Hindlimb muscle (tissue), 1 donor: ENCODE data around the gene TNFRSF21. TPM values are rescaled to one million over a fixed set of nuclear protein-coding genes. Genes with fewer than 3 reads are reported as not detected.
"Not testable (repeated sequence)": the region's sequence is repeated elsewhere in the genome, so short reads cannot be mapped to it uniquely, and the experiment has no call there.

Source experiments
- DNase-seq: peaks from one replicate; pipeline ENCODE4 v3.0.0-alpha.2; 2013
- polyA plus RNA-seq: library from polyadenylated mRNA; unstranded; fragments of 120-200 nt; gene quantifications from one replicate; pipeline ENCODE4 v1.2.1, GENCODE V29; 2013; ENCODE audit not compliant: insufficient read length

The TNFRSF21 gene
- polyA plus RNA-seq, 1 donor = 22.9 TPM

DNA sequence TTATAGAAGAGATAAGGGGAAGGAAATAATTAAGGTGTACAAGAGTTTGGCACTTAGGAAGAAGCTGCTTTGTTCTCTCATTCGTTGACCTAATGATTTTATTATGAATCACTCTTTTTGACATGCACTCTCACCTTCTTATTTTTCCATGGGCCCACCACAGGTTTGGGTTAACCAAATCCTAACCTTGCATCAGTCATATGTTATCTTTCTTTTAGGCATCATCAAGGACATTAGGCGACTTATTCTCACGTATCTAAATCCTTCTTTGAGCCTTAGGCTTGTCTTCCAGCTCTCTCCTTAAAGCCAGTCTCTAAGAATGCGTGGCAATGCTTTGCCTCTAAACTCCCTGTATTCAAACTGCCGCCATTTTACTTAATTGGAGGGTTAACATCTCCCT is 58.3 kb downstream of the TNFRSF21 start:
- DNase-seq = no peak

DNA sequence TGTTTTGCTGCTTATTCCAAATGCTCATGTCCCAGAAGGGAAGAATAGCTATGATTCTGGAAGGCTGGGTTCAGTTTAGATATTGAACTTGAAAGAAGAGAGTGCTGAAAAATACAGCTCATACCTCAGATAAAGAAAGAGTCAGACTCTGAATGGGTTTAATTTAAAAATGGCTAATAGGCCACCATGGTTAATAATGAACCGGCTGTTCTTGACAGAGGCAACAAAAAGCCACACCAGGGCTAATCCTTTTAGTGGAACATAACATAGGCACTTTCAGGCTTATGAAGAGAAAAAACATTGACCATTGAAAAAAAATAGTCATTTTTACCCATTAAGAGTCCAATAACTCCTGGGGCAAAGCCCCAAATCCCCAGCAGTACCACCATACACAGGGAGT is 59.4 kb downstream of the TNFRSF21 start:
- no peak for DNase-seq

DNA sequence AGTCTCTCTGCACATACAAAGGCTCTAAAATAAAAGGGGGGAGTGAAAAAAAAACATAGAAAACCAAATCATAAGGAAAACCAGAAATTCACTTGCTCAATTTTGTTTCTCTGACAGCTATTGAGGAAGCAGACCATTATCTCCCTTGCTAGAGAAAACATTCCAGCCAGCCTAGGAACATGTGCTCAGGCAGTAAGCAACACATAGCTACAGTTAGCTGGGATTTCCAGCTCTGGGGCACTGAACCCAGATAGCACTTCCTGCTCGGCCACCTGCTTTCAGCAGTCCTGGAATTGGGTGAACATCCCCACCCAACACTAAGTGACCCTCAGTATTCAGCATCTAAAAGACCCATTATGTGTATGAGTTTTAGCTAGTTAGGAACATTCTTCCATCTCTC is 61.3 kb downstream of the TNFRSF21 start:
- no peak for DNase-seq

DNA sequence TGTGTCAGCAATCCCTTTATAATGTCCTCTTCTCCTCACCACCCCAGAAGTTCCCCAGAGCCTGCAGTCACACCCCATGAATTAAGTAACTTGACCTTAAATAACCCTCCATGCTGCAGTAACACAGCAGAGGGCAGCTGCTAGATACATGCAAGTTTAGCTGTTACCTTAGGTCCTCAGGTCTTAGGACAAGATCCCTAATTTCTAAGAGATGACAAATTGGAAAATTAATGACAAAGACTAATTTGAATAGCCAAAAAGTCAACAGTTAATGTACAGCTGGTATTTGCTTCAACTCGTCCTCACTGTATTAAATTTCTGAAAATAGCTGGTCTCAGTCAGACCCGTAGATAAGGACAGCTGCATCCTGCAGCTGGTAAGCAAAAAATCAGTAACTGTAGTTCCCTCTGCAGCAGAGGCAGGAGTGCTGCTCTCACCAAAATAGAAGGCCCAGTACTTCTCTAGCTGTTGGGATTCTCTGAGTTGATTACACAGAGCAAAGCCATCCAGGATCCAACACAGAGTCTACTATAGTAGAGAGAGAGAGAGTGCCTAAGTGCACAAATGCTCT is 62.4 kb downstream of the TNFRSF21 start:
- peak; percentile 55 for DNase-seq

DNA sequence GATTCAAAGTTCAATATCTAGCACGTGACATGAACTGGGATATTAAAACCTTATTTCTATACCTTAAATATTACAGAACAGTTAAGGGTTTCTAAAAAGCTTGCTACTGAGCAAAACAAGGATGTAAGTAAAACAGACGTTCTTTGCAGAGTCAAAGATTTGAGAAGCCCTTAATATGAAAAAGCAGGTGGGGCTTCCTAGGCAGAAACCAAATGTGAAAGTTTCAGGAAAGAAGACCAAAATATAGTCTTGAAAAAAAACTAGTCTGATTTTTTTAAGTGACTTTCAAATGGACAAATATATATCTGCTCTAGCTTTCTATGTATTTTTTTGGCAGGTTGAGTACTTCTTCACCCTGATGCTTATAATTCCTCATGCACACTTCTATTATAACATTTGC is 63.2 kb downstream of the TNFRSF21 start:
- DNase-seq = no peak

DNA sequence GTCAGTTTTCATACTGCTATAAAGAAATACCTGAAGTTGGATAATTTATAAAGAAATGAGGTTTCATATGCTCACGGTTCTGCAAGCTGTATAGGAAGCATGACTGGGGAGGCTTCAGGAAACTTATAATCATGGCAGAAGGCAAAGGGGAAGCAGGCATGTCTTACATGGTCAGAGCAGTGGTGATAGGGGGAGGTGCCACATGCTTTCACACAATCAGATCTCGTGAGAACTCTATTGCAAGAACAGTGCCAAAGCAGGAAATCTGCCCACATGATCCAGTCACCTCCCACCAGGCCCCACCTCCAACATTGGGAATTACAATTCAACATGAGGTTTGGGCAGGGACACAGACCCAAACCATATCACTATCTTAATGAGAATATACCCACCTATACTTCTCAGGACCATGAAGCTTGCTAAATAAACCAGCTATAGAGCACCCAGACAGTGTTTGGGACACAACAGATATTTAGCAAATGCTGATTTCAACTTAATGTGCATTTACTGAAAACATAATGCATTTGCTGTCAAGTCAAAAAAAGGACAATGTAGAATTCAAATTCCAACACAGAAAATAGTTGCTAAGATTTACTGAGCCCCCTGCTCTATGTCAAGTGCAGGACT is 63.8 kb downstream of the TNFRSF21 start:
- no peak for DNase-seq

DNA sequence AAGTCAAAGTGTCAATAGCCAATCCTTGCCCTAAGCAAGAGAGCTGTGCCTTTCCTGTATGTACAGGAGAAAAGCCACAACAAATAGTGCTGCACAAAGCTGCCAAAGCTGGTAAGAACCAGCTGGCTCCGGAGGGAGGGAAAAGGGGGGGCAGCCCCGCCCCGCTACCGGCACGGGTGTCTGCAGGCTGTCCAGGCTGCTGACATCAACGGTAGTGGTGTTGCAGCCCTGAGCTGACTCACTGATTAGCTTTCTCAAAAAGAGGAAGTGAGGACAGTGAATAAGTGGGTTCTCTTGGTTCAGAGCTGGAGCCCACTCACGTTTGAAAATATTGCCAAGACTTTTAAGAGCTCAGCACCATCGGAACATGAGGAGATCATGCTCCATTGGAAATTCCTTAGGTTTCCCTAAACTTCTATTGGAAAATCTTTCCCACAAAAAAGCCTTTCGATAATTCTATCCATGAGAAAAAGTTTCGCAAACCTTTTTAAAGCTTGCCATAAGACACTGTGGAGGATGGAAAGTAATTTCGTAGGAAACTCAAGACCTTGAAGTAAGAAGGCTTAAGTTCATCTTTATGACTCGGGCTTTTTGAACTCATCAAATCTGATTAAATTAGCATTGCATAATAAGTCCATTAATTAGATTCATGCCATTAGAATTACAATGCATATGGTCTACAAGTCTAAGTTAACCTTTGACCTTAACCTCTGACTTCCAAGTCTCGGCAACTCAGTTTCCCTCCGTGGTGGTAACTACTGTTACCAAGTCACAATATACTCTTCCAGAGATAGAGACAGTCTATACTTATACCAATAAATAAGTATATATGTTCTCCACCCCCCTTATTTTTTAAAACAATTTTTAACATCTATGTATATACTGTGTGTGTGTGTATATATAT is 67.0 kb downstream of the TNFRSF21 start:
- peak; percentile 63 for DNase-seq

DNA sequence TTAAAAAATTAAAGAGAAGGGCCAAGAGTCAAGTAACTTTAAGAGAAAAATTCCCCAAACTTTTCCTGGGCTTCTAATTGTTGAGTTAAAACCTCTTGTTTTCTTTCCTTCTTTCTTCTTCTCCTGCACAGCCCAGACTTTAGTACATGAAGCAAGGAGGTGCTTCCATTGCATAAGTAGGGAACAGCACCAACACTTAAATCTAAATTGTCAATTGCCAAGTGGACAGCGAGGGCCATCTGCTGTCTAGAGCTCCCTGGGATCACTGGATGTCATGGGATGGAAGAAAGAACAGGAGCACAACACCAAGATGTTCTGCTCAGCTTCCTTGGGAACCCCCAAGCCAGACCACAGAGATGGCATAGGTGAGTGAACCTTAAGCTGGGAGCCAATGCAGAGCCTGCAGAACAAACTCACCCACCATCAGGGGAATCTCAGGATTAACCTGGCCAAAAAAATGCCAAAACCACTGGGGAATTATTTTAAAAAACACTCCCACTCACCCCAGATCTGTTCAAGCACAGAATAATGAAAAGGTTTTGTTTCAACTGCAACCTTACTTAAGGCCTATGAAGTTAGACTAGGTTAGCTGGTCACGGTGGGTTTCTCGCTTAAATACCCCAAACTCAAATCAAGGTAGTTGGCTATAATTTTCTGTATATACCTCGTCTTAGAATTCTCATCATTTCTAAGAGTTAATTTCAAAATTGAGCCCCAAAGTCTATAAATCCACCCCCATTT is 67.8 kb downstream of the TNFRSF21 start:
- DNase-seq = no peak

DNA sequence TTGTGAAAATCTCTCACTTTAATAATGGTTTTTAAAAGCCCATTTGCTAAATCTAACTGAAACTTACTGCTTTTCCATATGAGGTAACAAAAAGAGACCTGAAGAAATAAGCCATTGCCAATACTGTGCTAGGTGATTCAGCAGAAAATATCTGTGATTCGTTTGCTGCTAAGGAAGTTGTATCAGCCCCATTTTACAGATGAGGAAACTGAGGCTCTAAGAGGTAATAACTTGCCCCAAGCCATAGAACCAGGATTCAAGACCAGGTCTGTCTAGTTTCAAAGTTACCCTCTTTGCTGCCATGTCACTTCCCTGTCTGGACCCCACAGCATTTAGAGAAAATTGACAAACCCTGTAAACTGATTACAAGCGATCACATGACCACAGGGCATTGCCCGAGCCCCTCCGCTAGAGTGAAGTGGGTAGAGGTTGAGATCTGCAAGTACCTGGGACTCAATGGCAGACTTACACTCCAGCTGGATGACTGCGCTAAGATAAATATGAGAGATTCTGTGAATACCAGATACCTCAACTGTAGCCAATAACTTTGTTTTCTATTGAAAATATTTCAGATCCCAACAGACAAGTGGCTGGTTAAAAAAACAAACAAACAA is 69.3 kb downstream of the TNFRSF21 start:
- no peak for DNase-seq

DNA sequence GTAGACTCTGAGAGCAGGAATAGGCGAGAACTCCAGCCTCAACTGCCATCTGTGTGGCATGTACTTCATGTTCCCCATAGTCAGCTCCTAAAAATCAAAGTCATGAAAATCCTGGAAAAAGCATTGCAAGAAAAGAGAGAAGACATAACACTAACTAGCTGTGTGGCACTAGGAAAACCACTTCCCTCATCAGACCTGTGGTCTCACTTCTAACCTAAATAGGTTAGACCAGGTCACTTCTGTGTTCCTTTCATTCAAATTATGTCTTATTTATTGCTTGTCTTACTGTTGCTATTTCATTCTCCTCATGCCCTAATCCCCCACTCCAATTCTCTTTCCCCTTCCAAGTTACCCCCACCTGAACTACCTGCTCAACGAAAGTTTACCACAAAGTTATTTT is 70.2 kb downstream of the TNFRSF21 start:
- DNase-seq = no peak

DNA sequence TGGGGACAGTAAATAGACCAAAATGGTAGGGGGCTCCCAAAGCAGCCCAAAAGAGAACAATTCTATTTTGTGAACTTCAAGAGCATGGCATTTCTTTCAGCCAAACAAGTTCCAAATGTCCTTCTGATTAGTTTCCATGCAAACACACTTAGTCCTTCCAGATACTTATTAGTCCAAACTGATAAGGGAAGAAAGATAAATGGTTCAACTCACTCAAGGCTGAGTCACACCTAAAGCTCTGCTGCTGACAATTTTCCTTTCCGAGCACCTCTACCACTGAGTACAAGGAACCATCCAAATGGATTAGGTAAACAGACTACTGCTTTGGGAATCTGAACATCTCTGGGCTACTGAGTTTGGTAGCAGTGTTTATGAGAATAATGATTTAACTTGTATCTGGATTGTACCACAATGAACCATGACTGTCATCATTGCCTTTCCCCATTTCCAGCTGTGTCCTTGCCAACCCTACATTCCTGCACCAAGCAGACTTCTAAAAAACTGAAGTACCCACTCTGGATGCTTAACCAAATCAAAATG is 71.2 kb downstream of the TNFRSF21 start:
- DNase-seq = no peak

DNA sequence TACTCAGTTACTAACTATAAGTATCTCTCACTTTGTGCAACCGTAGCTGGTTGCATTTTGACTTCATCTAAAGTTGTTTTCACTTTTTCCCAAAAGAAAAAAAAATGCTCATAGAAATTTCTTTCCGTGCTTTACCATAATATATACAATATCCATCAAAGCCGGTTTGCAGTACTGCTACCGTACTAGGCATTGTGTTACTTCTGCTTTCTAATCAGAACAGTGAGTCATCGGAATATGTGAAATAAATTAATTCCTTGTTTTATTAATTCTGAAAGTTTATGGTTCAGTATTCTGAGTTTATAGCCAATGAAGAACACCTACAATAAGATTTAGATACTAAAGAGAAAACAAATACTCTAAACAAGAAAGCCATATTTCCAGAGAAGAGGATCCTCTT is 72.5 kb downstream of the TNFRSF21 start:
- DNase-seq = no peak

DNA sequence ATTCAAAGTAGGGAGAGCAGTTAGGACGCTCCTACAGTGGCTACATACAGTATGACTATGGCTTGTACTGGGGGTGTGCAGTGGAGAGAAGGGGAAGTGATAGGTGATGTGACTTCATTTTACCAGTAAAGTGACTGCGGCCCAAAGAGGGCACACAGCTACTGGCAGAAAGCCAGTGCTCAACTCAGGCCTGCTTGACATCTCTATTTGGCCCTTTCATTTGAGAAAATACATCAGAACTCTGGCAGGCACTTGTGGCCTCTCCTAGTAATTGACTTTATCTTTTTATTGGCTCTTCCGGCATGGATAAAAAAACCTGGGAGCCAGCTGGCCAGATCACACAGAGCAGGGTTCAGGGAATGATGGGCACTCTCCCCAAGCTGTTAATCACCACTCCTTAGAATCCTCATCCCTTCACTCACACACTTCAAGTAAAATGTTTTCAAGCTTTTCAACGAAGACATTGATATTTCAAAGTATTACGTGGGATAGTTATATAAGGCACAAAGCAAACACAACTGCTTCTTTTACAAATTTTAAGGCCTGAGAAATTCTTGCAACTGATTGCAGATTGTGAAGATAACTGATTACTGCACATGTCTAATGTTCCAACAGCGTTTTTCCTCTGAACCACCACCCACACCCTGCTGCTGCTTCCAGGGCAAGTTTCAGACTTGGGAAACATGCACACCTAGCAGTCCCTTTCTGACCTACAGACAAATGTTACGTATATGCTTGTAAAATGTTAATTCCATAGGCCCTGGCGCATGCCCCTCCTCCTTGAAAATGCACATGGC is 73.5 kb downstream of the TNFRSF21 start:
- no peak for DNase-seq

DNA sequence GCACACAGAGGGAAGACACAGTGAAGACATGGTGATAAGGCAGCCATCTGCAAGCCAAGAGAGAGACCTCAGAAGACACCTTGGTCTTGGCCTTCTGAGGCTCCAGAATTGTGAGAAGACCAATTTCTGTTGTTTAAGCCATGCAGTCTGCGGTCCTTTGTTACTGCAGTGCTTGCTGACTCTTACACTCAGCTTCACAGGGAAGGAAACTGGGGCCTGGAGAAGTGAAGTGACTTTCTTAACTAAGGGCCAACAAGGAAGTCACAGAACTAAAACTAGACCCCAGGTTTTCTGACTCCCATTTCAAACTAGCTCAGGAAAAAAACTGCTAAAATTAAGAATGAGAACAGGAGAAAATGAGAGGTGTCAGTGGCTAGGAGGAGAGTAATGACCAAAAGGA is 74.3 kb downstream of the TNFRSF21 start:
- no peak for DNase-seq

DNA sequence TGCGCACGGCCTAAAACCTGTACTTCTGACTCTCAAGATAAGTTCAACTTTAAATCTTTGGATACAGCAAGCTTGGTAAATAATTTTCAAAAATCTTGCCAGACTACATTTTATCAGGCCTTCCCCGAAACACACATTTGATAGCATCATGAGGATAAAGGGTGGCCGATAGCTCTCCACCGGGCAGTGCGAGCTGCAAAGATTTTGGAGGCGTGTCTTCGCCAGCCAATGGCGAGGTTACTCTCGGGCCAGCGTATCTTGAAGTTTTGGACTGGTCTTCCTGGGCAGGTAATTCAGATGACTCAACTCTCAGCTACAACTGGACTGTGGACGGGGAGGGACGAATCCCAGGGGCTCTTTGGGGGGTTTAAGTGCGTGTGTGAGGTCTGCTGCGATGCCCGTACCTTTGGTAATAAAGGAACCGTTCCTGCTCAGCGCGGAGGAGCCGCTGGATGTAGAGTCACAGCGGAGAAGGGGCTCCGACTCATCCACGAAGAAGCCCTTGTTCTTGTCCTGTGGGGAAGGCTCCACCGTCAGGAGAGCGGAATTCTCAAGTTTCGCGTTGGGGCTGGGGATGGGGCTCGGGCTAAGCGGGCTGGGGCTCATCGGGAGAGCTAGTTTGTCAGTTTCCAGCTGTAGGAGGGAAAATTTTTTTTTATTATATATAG is 75.3 kb downstream of the TNFRSF21 start:
- DNase-seq = no peak

DNA sequence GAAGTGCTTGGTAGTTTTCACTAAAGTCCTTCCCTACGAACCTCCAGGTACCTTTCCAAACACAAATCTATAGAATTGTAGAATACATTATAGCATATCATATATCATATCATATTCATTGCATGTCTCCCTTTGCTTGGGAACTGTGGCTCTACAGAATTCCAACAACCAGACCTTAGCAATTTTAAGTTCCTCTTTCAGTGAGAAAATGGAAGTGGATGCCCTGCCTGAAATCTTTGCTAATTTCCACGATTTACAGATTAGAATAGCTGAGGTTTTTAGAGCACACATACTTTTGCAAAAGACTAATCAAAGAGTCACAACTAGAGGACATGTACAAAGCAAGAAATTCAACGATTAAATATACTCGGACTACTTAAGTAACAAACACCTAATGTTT is 78.6 kb downstream of the TNFRSF21 start:
- DNase-seq = no peak

DNA sequence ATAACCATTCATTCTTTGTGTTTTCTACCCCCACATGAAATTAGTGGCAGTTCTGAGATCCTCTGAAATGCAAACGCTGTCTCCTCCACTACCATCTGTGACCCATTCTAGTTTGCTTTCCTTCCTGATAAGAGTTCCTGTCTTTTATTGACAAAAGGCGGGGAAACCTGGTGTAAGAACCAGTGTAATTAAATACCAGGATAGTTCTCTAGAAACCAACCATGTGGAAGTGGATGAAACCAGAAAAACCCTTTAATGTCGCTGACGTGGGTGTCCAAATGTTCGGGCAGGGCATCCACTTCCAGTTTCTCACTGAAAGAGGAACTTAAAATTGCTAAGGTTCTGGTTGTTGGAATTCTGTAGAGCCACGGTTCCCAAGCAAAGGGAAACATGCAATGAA is 79.1 kb downstream of the TNFRSF21 start:
- DNase-seq = no peak

DNA sequence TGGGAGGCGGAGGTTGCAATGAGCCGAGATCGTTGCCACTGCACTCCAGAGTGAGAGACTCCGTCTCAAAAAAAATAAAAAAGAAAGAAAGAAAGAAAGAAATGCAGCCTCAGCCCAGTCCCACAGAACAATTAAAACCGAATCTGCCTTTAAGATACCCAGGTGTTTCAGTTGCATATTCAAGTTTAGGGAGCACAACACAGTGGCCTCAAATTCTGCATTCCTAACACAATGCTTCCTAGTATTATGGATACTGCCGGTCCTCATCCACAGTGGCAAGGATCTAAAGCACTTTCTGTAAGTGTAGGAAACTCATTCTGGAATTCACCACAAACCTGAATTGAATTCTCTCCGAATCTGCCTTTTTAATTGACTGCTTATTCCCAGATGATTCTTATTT is 80.5 kb downstream of the TNFRSF21 start:
- DNase-seq = no peak

DNA sequence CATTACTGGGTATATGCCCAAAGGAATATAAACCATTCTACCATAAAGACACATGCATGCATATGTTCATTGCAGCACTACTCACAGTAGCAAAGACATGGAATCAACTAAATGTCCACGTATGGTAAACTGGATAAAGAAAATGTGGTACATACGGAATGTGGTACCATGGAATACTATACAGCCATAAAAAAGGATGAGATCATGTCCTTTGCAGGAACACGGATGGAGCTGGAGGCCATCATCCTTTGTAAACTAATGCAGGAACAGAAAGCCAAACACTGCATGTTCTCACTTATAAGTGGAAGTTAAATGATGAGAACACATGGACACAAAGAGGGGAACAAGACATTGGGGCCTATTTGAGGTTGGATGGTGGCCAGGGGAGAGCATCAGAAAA is 81.6 kb downstream of the TNFRSF21 start:
- not testable (repeated sequence) for DNase-seq

DNA sequence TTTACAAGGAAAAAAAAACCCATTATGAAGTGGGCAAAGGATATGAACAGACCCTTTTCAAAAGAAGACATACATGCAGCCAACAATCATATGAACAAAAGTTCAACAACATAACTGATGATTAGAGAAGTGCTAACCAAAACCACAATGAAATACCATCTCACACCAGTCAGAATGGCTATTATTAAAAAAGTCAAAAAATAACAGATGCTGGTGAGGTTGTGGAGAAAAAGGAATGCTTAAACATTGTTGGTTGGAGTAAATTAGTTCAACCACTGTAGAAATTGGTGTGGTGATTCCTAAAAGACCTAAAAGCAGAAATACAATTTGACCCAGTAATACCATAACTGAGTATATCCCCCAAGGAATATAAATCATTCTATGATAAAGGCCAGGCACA is 86.5 kb downstream of the TNFRSF21 start:
- not testable (repeated sequence) for DNase-seq

DNA sequence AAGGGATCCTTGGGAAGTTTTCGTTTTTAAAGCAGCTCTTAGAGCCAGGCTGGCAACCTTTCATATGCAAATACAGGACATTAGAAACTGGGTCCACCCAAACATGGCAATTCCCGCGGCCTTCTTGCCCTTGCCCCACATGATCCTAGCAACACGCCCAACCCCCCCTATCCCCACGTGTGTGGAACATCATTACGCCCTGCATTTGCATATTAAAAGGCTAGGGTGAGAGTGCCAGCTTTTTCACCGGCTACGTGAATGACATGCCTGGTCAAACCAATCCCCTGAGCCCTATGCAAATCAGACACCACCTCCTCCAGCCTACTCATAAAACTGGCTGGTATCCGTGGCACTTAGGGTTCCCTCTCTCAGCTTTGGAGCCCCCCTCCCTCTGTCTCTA is 88.1 kb downstream of the TNFRSF21 start:
- no peak for DNase-seq
